ENCODE measurements around the gene SCAPER. TPM values are rescaled to one million over a fixed set of nuclear protein-coding genes. Genes with fewer than 3 reads are reported as not detected.

Gene SCAPER
- total RNA-seq, 3 donors from 2014 or later, result 19.5 to 49.8 (median 28.5) TPM

- H3K36me3 ChIP-seq, result no peaks in the 10 kb centered on the region
- no peak for TF ChIP-seq POLR2A (IDR thresholded peaks at IDR 0.05)
- H3K9me3 ChIP-seq, result peaks cover 0 to 2% of the 10 kb centered on the region in 2 donors
- H3K27me3 ChIP-seq, result no peaks in the 10 kb centered on the region
- H3K27ac ChIP-seq, result no peak overlapping the region
- DNase-seq (ENCODE audit: low spot score in 2 of 2), result no peak
- H3K4me3 ChIP-seq, result no peak overlapping the region
- no peaks in the 10 kb centered on the region for H3K4me1 ChIP-seq
- intact Hi-C loops (cut with DNase I; ENCODE audit: low total_unique reads), result no loop called here
These were observed 58.4 kb downstream of the SCAPER start for GRCh38 chr15:76846782-76847181.

- Histone ChIP-seq H3K9me3 (no peaks in the 10 kb centered on the region), H3K4me3 (no peak overlapping the region), H3K36me3 (no peaks in the 10 kb centered on the region), H3K27me3 (no peaks in the 10 kb centered on the region), H3K4me1 (no peaks in the 10 kb centered on the region), H3K27ac (no peak overlapping the region)
- no peak for DNase-seq (ENCODE audit: low spot score in 2 of 2)
- TF ChIP-seq, protein P1, sequence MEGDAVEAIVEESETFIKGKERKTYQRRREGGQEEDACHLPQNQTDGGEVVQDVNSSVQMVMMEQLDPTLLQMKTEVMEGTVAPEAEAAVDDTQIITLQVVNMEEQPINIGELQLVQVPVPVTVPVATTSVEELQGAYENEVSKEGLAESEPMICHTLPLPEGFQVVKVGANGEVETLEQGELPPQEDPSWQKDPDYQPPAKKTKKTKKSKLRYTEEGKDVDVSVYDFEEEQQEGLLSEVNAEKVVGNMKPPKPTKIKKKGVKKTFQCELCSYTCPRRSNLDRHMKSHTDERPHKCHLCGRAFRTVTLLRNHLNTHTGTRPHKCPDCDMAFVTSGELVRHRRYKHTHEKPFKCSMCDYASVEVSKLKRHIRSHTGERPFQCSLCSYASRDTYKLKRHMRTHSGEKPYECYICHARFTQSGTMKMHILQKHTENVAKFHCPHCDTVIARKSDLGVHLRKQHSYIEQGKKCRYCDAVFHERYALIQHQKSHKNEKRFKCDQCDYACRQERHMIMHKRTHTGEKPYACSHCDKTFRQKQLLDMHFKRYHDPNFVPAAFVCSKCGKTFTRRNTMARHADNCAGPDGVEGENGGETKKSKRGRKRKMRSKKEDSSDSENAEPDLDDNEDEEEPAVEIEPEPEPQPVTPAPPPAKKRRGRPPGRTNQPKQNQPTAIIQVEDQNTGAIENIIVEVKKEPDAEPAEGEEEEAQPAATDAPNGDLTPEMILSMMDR (IDR thresholded peaks at IDR 0.05), result no peak
- TF ChIP-seq POLR2A (IDR thresholded peaks at IDR 0.05), result no peak
- TF ChIP-seq POLR2AphosphoS5 (IDR thresholded peaks at IDR 0.05), result no peak
- intact Hi-C loops (cut with DNase I; ENCODE audit: low total_unique reads), result no loop called here
These were observed 61.0 kb downstream of the SCAPER start for GRCh38 chr15:76844096-76844495.

- Histone ChIP-seq H3K27ac (no peak overlapping the region), H3K4me1 (no peaks in the 10 kb centered on the region), H3K9me3 (no peaks in the 10 kb centered on the region), H3K36me3 (no peaks in the 10 kb centered on the region), H3K27me3 (no peaks in the 10 kb centered on the region), H3K4me3 (no peak overlapping the region)
- TF ChIP-seq, protein P1 (IDR thresholded peaks at IDR 0.05), result no peak
- no peak for TF ChIP-seq POLR2A (IDR thresholded peaks at IDR 0.05)
- intact Hi-C loops (cut with DNase I; ENCODE audit: low total_unique reads), result no loop called here
- no peak for DNase-seq (ENCODE audit: low spot score in 2 of 2)
These were observed 61.9 kb downstream of the SCAPER start for GRCh38 chr15:76843269-76843668.

GRCh38 chr15:76840830-76841460 is 64.2 kb downstream of the SCAPER start:
- TF ChIP-seq, protein P1 (IDR thresholded peaks at IDR 0.05), result peak in 1 of 3 donors; percentile 18
- TF ChIP-seq POLR2A (IDR thresholded peaks at IDR 0.05), result no peak
- Histone ChIP-seq H3K27me3 (no peaks in the 10 kb centered on the region), H3K27ac (no peak overlapping the region), H3K9me3 (no peaks in the 10 kb centered on the region), H3K36me3 (no peaks in the 10 kb centered on the region), H3K4me1 (no peaks in the 10 kb centered on the region), H3K4me3 (no peak overlapping the region)
- intact Hi-C loops (cut with DNase I; ENCODE audit: low total_unique reads), result no loop called here
- DNase-seq (ENCODE audit: low spot score in 2 of 2), result no peak

- H3K27ac ChIP-seq, result no peak overlapping the region
- TF ChIP-seq POLR2A (IDR thresholded peaks at IDR 0.05), result no peak
- TF ChIP-seq POLR2AphosphoS5 (IDR thresholded peaks at IDR 0.05), result no peak
- TF ChIP-seq, protein P1 (IDR thresholded peaks at IDR 0.05), result no peak
- intact Hi-C loops (cut with DNase I; ENCODE audit: low total_unique reads), result no loop called here
These were observed 66.0 kb downstream of the SCAPER start for GRCh38 chr15:76839173-76839572.

GRCh38 chr15:76837474-76837873 is 67.7 kb downstream of the SCAPER start:
- no peaks in the 10 kb centered on the region for H3K9me3 ChIP-seq
- no peak overlapping the region for H3K27ac ChIP-seq
- no peak overlapping the region for H3K4me3 ChIP-seq
- TF ChIP-seq, protein P1 (IDR thresholded peaks at IDR 0.05), result no peak
- no peak for TF ChIP-seq POLR2A (IDR thresholded peaks at IDR 0.05)
- TF ChIP-seq POLR2AphosphoS5 (IDR thresholded peaks at IDR 0.05), result no peak
- H3K4me1 ChIP-seq, result no peaks in the 10 kb centered on the region
- no peaks in the 10 kb centered on the region for H3K27me3 ChIP-seq
- no peaks in the 10 kb centered on the region for H3K36me3 ChIP-seq
- no peak for DNase-seq (ENCODE audit: low spot score in 2 of 2)
- intact Hi-C loops (cut with DNase I; ENCODE audit: low total_unique reads), result no loop called here

More at GRCh38 chr15:76839173-76839572, 66.0 kb downstream of the SCAPER start:
- Histone ChIP-seq H3K27me3 (no peaks in the 10 kb centered on the region), H3K36me3 (no peaks in the 10 kb centered on the region), H3K4me1 (no peaks in the 10 kb centered on the region), H3K9me3 (no peaks in the 10 kb centered on the region), H3K4me3 (no peak overlapping the region)
- DNase-seq (ENCODE audit: low spot score in 2 of 2), result no peak

Data from breast epithelium (tissue), 4 donors.